Hepatocyte (in vitro differentiated cells): Measurements from ENCODE around the gene PPA1. TPM values are rescaled to one million over a fixed set of nuclear protein-coding genes. Genes with fewer than 3 reads are reported as not detected.

ENCODE experiments used
- DNase-seq: peaks from one replicate; pipeline ENCODE4 v3.0.0-alpha.2; 2016; ENCODE audit warnings: low spot score
- H2AFZ ChIP-seq: fragments of 200-600 bp; sonication (generic); 2 replicates; pipeline ENCODE4 v1.6.0; 2016; ENCODE audit warnings: antibody characterized with exemption, mild to moderate bottlenecking
- H3K27ac ChIP-seq: fragments of 200-600 bp; sonication (generic); 2 replicates; pipeline ENCODE4 v1.5.1; 2016; ENCODE audit warnings: mild to moderate bottlenecking
- H3K27me3 ChIP-seq: fragments of 200-600 bp; sonication (generic); 2 replicates; pipeline ENCODE4 v1.6.1; 2016
- H3K36me3 ChIP-seq: fragments of 200-600 bp; sonication (generic); replicated peaks from 2 replicates; pipeline ENCODE4 v1.5.1; 2016; ENCODE audit warnings: low read depth; ENCODE audit not compliant: insufficient read depth
- H3K4me1 ChIP-seq: fragments of 200-600 bp; sonication (generic); 2 replicates; pipeline ENCODE4 v1.5.1; 2016; ENCODE audit warnings: mild to moderate bottlenecking, moderate library complexity; ENCODE audit not compliant: insufficient read depth
- H3K4me2 ChIP-seq: fragments of 200-600 bp; sonication (generic); 2 replicates; pipeline ENCODE4 v1.6.0; 2016
- H3K4me3 ChIP-seq: fragments of 200-600 bp; sonication (generic); 2 replicates; pipeline ENCODE4 v1.5.1; 2016; ENCODE audit warnings: mild to moderate bottlenecking
- H3K79me2 ChIP-seq: fragments of 200-600 bp; sonication (generic); 2 replicates; pipeline ENCODE4 v1.6.0; 2017; ENCODE audit warnings: mild to moderate bottlenecking
- H3K9me2 ChIP-seq: fragments of 200-600 bp; sonication (generic); replicated peaks from 2 replicates; pipeline ENCODE4 v1.6.0; 2017; ENCODE audit warnings: mild to moderate bottlenecking; ENCODE audit not compliant: insufficient read depth
- H3K9me3 ChIP-seq: fragments of 200-600 bp; sonication (generic); 2 replicates; pipeline ENCODE4 v1.5.1; 2016; ENCODE audit warnings: low read depth, mild to moderate bottlenecking
- H4K20me1 ChIP-seq: fragments of 200-600 bp; sonication (generic); 2 replicates; pipeline ENCODE4 v1.6.0; 2016; ENCODE audit warnings: mild to moderate bottlenecking; ENCODE audit not compliant: insufficient read depth, poor library complexity, severe bottlenecking
- EZH2 ChIP-seq: fragments of 200-600 bp; sonication (generic); IDR thresholded peaks from 2 replicates; pipeline ENCODE4 v1.6.1; 2016; ENCODE audit warnings: antibody characterized with exemption, mild to moderate bottlenecking, borderline replicate concordance
- EZH2phosphoT487 ChIP-seq: fragments of 200-600 bp; sonication (generic); IDR thresholded peaks from one replicate; pipeline ENCODE4 v1.6.1; 2018; ENCODE audit warnings: antibody characterized with exemption, mild to moderate bottlenecking, low read depth, moderate library complexity; ENCODE audit not compliant: unreplicated experiment, severe bottlenecking
- WGBS: methylation state at CpG from one replicate; pipeline ENCODE4 v1.1.6; 2016; ENCODE audit warnings: low lambda C conversion rate; ENCODE audit errors: missing lambda C conversion rate; 5-methylcytosine and 5-hydroxymethylcytosine counted together
- polyA plus RNA-seq: library from polyadenylated mRNA; unstranded; fragments of >200 nt; fragmentation: Nextera tagmentation; extraction: Ambion mirVana; gene quantifications from 2 replicates; pipeline ENCODE4 v1.2.1, GENCODE V29; 2016
- total RNA-seq: library from RNA; depleted of rRNA; stranded (reverse); fragments of >200 nt; gene quantifications from 2 replicates; pipeline ENCODE4 v1.2.3, GENCODE V29; 2014
- TF ChIP-seq, protein P1 (sequence below): fragments of 200-600 bp; sonication (generic); IDR thresholded peaks from 2 replicates; pipeline ENCODE4 v1.5.1; 2016; ENCODE audit warnings: antibody characterized with exemption, mild to moderate bottlenecking; ENCODE audit not compliant: poor library complexity

Gene PPA1
- total and polyA plus RNA-seq, 2 experiments from 2014 or later, result 131 to 156 TPM

DNA sequence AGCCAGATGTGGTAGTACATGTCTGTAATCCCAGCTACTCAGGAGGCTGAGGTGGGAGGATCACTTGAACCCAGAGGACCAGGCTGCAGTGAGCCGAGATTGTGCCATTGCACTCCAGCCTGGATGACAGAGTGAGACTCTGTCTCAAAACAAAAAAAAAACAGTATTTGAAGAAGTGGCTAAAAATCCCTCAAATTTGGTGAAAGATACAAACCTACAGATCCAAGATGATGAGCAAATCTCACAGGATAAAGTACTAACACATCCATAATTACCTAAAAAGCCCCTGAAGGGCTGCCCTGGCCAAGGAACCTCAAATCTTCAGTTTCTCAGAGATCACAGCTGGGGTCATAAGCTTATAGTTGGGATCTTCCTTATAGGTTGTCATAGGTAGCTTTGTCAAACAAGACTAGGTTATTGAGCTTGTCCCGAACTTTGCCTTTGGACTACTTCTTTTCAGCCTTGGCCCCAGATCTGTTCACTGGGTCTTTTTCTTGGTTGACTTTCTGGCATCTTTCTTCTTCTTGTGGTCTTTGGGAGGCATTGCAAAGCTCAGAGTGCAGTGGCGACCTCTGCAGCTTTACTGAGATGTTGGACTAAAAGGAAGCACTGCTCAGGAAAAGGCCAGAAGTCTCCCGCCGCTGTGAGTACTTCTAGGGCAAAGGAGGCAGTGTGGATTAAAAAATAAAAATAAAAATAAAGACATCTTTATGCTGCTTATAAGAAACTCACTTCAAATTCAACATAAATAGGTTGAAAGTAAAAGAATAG is 34.3 kb downstream of the PPA1 start:
- WGBS, result 96% methylated on average over 5 of the region's 5 CpGs
- H4K20me1 ChIP-seq, result no peaks in the 10 kb centered on the region
- H3K4me1 ChIP-seq, result no peaks in the 10 kb centered on the region
- no peak overlapping the region for H2AFZ ChIP-seq
- no peaks in the 10 kb centered on the region for H3K9me3 ChIP-seq
- H3K79me2 ChIP-seq, result no peaks in the 10 kb centered on the region
- peaks cover 6% of the 10 kb centered on the region for H3K36me3 ChIP-seq
- H3K27me3 ChIP-seq, result no peaks in the 10 kb centered on the region
- H3K9me2 ChIP-seq, result no peaks in the 10 kb centered on the region
- H3K4me3 ChIP-seq, result no peak overlapping the region
- H3K27ac ChIP-seq, result no peak overlapping the region
- H3K4me2 ChIP-seq, result no peak overlapping the region
- no peak for DNase-seq
- TF ChIP-seq, protein P1, sequence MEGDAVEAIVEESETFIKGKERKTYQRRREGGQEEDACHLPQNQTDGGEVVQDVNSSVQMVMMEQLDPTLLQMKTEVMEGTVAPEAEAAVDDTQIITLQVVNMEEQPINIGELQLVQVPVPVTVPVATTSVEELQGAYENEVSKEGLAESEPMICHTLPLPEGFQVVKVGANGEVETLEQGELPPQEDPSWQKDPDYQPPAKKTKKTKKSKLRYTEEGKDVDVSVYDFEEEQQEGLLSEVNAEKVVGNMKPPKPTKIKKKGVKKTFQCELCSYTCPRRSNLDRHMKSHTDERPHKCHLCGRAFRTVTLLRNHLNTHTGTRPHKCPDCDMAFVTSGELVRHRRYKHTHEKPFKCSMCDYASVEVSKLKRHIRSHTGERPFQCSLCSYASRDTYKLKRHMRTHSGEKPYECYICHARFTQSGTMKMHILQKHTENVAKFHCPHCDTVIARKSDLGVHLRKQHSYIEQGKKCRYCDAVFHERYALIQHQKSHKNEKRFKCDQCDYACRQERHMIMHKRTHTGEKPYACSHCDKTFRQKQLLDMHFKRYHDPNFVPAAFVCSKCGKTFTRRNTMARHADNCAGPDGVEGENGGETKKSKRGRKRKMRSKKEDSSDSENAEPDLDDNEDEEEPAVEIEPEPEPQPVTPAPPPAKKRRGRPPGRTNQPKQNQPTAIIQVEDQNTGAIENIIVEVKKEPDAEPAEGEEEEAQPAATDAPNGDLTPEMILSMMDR, result no peak
- no peak for TF ChIP-seq EZH2phosphoT487

DNA sequence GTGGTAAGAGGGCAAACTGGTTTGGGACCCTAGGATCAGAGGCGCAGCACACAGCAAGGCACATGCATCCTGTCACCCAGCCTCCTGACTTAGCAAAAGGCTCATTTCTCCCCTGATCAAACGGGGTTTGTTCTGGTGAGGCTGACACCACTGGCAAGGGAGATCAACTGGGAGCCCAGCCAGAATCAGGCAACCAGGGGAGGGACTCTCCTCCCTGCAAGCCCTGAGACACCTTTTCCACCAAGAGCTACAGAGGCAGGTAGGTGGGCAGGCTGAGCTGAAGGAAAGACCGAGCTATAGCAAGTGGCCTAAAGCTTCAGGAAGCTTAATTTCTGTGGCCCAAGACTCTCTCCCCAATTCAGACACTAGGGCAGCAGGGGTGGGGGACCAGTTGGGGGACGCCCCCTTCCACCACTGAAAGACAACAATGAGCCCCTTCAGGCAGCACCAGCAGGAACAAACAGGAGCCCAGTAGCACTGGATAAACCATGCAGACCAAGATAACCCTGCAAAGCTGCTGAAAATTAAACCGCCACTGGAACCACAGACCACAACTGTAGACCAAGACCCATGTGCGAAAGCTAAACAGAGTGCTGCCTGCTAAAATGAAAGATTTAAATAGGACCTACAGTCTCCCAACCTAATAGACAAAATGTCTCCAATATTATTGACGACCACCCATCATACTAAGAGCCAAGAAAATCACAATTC is 35.8 kb downstream of the PPA1 start:
- WGBS, result 89% methylated on average over 7 of the region's 7 CpGs
- TF ChIP-seq EZH2phosphoT487 (no peak), EZH2 (no peak)
- TF ChIP-seq, protein P1, result no peak
- H3K4me2 ChIP-seq, result no peak overlapping the region
- no peak for DNase-seq
- H2AFZ ChIP-seq, result no peak overlapping the region
- H3K4me1 ChIP-seq, result peaks cover 9% of the 10 kb centered on the region
- no peaks in the 10 kb centered on the region for H3K9me2 ChIP-seq
- H3K27ac ChIP-seq, result no peak overlapping the region
- H3K9me3 ChIP-seq, result no peaks in the 10 kb centered on the region
- peaks cover 6% of the 10 kb centered on the region for H3K36me3 ChIP-seq
- H3K4me3 ChIP-seq, result no peak overlapping the region
- no peaks in the 10 kb centered on the region for H3K79me2 ChIP-seq
- no peaks in the 10 kb centered on the region for H3K27me3 ChIP-seq
- no peaks in the 10 kb centered on the region for H4K20me1 ChIP-seq

DNA sequence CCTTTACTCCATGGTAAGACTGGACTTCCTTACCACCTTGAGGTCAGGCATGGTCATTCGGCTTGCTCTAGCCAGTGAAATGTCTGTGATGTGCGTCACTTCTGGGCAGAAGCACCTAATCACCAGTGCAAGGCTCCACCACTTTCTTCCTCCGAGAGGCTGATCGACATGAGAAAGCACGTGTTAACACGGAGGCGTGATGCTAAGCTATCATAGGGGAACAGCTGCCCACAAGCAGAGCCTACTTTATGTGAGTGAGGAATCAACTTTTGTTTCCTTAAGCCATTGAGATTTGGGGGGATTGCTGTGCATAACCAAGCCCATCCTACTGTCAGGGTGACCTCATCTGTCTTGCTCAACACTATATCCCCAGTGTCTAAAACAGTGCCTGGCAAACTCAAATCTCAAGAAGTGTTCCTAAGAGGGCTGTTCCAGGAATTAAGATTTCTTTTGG is 39.8 kb downstream of the PPA1 start:
- H3K27ac ChIP-seq, result peak overlapping the region; percentile 69
- H3K9me2 ChIP-seq, result no peaks in the 10 kb centered on the region
- H4K20me1 ChIP-seq, result no peaks in the 10 kb centered on the region
- H3K27me3 ChIP-seq, result no peaks in the 10 kb centered on the region
- DNase-seq, result peak; percentile 40
- no peaks in the 10 kb centered on the region for H3K79me2 ChIP-seq
- peaks cover 22% of the 10 kb centered on the region for H3K4me1 ChIP-seq
- H3K36me3 ChIP-seq, result no peaks in the 10 kb centered on the region
- no peak overlapping the region for H3K4me2 ChIP-seq
- no peak overlapping the region for H2AFZ ChIP-seq
- H3K4me3 ChIP-seq, result no peak overlapping the region
- WGBS, result 86% methylated on average over 7 of the region's 7 CpGs
- TF ChIP-seq EZH2phosphoT487, result no peak
- TF ChIP-seq, protein P1, result no peak
- TF ChIP-seq EZH2, result no peak
- no peaks in the 10 kb centered on the region for H3K9me3 ChIP-seq
